ENCODE data around the gene CD226.

DNA sequence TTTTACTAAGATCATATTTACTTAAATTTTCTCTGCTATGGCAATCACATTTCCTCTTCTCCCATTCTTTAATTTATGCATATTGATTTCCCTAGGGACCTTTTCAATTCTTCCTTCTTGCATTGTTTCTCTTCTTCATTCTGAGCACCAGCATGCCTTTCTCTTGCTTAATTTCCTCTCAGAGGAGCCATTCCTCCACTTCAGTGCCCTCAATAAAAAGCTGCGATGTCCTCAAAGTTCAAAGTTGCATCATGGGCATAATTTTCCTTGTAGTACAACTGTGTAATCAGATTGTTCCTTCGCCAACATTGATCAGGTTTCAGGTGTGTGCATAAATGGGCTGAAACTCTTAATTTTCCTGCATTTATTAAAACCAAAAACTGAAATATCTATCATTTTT lies 21.8 kb upstream of the CD226 start:
- TF ChIP-seq, protein P1, sequence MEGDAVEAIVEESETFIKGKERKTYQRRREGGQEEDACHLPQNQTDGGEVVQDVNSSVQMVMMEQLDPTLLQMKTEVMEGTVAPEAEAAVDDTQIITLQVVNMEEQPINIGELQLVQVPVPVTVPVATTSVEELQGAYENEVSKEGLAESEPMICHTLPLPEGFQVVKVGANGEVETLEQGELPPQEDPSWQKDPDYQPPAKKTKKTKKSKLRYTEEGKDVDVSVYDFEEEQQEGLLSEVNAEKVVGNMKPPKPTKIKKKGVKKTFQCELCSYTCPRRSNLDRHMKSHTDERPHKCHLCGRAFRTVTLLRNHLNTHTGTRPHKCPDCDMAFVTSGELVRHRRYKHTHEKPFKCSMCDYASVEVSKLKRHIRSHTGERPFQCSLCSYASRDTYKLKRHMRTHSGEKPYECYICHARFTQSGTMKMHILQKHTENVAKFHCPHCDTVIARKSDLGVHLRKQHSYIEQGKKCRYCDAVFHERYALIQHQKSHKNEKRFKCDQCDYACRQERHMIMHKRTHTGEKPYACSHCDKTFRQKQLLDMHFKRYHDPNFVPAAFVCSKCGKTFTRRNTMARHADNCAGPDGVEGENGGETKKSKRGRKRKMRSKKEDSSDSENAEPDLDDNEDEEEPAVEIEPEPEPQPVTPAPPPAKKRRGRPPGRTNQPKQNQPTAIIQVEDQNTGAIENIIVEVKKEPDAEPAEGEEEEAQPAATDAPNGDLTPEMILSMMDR (IDR thresholded peaks at IDR 0.05): no peak
- no peak for TF ChIP-seq NRF1 (IDR thresholded peaks at IDR 0.05; ENCODE audit: low read depth, low read length)
- TF ChIP-seq SMC3 (IDR thresholded peaks at IDR 0.05; ENCODE audit: low read depth, low read length): no peak
- TF ChIP-seq ZBTB33 (IDR thresholded peaks at IDR 0.05; ENCODE audit: borderline replicate concordance, low read depth): no peak
- TF ChIP-seq TAF1 (IDR thresholded peaks at IDR 0.05; ENCODE audit: borderline replicate concordance, low read depth, low read length): no peak
